NCI-H460 (cell line): ENCODE measurements around the gene DLG2. TPM values are rescaled to one million over a fixed set of nuclear protein-coding genes. Genes with fewer than 3 reads are reported as not detected.

Experiments used
- DNase-seq: peaks from one replicate; pipeline ENCODE4 v3.0.0-alpha.2; 2016; ENCODE audit warnings: low read depth; ENCODE audit errors: extremely low read depth
- total RNA-seq: library from RNA; depleted of rRNA; stranded (reverse); fragments of >200 nt; shearing (Covaris generic); gene quantifications from 2 replicates; pipeline ENCODE4 v1.2.3, GENCODE V29; 2014

The DLG2 gene
- total RNA-seq, 1 experiment from 2014 or later, result 115 TPM

DNA sequence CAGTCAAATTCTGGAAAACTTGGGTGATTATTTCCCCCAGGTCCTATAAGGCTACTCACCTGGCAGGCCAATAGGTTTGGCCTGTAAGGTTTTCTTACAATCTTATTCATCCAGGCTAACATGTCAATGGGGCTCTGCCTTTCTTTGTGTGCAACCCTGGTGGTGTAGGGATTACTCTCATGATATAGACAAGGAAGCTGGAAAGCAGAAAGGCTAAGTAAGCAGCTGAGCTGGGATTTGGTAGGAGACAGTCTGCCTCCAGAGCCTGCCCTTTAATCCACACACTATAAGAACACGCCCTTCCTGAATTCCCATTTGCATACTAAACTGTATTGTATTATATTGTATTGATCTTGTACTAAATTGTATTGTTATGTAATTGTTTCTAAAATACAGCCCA is 1967.7 kb downstream of the DLG2 start:
- no peak for DNase-seq

DNA sequence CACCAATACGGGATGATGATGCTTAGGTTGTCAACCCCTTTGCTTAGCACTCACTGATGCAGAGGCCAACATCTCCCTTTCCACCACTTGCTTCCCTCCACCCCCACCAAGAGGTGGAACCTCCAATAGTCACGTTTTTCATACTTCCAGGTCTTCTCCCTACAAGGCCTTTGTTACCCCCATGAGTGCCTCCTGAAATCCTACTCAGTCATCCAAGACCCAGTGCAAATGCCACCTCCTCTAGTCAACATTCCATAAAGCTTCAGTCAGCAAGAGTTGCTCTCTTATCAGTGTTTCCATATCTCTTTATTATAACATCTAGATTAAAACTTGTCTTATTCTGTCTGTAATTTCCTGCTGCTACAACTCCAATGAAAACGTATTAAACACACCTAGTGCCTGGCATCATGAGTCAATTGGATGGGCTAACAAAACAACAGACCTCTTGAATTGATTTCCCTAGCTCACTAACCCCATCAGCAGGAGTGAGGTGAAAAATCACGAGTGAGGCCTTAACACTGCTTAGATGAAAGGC is 1970.3 kb downstream of the DLG2 start:
- no peak for DNase-seq

DNA sequence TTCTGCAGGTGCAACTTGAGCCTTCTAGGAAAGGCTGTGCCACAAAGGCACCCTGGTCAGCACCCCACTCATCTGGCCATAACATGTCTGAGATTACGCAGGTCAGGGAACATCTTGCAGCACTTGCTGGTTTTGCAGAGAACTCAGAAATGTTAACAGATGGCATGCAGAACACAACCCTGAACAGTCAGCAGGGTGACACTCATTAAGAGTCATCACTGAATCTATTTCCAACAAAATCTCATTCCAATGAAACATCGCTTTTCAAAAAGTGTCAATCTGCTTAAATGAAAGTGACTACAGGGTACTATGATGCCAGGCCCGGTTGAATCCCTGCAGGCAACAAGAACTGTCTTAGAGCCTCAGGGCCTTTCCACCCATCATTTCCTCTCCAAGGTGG is 1971.2 kb downstream of the DLG2 start:
- DNase-seq, result no peak

DNA sequence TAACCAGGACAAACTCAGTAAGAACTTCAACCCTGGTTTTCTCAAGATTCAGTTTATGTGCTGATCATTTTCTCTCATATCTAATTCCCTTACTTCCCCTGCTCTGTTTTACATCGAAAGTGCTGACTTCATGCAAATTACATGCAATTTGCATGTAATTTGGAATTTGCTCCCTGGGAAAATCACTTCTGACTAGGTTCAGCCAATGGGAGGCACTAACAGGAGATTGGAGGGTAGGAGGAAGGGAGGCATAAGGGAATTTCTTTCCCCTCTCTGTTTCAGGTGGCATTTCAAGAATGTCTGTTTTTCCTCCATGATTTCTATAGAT is 1977.7 kb downstream of the DLG2 start:
- DNase-seq, result no peak

DNA sequence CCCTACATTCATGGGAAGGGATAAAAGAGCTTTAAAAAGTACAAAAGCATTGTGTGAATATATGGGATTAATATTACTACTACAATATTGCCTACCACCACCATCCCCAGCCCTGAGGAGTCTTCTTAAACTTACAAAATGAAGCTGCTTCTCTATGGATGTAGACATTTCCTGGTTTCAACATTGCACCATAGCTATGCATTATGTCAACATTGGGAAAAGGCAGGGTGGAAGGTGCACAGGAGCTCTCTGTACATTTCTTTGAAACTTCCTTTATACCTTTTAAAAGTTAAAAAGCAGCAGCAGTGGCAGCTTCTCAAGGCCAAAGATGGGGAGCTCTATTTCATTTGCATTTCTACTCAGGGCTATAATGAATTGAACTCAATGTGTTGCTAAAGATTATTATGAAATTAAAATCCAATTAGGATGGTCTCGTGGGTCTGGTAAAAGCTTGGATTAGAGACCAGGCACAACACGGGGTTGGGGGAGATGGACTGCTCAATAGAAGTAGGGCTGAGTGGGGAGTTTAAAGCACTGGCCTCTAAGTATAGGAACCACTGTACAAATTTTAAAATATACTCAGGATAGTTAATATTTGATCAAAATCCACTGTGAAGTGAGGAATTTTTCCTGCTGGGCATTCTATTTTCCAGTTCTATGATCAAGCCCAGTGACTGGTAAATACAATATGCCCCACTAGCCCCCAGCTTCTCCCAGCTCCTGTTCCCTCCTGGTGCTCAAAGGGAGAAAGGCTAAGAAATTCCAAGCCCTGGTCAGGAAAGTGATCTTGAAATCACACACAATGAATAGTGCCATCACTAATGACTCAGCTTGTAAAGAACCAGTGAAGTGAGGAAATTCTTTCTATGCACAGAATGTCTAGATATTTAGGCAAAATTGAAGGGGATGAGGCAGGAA is 1978.3 kb downstream of the DLG2 start:
- peak; percentile 49 for DNase-seq

DNA sequence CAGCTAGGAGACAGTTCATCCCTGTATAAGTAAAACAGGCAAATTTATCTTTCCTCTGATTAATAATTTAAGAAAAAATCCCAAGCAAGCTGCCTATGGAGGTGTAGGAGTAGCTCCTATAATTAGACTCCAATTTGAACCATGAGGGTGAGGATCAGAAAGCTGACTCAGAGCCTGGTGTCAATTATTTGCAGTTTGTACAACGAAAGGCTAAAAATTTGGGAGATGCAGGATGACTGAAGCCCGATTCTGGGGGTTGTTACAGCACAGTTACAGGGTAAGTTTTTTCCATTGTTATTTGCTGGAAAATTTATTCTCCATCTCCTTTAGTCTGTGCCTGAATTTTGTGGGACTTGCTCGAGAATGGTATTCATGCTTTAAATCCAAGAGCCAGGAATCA is 1981.6 kb downstream of the DLG2 start:
- no peak for DNase-seq

DNA sequence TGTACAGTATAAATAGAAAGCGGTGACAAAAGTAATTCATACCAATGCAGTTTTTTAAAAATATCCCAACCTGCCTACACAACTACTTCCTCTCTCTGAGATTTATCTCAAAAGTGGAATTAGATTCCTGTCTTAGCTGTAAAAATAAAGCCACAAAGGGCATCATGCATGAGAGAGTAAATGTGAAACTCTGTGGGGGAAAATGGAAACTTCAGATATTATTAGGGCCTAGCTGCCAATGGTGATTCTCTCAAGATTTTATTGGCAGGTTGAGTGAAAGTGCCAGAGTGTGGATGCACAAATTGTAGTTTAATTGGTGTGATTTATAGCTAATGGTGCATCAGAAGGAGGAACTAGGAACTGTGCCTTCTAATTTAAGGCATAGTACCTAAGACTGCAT is 1984.0 kb downstream of the DLG2 start:
- DNase-seq, result no peak

DNA sequence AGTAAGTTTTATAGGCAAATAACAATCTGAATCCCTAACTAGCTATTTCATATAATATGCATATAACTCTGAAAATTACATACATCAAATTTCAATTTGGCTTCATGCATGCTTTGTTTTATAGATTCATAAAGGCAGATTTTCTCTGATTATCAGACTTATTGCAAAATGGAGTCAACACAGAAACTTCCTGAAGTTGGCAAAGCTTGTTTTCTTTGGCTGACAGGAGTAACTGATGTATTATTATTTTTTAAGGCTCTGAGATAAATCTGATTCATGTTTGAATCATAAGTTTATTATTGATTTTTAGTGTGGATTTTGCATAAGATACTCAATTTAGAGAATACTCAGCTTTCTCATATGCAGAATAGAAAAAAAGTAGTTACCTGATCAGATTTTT is 1984.6 kb downstream of the DLG2 start:
- DNase-seq, result peak; percentile 47

DNA sequence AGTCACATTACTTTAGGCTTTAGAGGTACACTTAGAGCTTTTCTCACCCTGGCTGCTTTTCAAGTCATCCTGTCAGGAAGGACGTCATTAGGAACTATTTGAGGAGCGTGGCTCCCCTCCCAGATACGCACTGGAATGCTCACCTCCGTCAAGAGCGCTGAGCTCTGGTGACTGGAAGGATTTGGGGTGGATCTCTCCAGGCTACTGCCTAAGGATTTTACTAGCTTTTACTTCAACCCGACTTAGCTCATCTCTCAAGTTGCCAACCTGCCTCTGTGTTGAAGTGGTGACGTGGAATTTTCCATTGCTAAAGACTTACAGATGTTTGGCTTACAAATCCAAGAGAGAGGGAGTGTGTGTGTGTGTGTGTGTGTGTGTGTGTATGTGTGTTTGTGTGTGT is 1985.6 kb downstream of the DLG2 start:
- peak; percentile 97 for DNase-seq

DNA sequence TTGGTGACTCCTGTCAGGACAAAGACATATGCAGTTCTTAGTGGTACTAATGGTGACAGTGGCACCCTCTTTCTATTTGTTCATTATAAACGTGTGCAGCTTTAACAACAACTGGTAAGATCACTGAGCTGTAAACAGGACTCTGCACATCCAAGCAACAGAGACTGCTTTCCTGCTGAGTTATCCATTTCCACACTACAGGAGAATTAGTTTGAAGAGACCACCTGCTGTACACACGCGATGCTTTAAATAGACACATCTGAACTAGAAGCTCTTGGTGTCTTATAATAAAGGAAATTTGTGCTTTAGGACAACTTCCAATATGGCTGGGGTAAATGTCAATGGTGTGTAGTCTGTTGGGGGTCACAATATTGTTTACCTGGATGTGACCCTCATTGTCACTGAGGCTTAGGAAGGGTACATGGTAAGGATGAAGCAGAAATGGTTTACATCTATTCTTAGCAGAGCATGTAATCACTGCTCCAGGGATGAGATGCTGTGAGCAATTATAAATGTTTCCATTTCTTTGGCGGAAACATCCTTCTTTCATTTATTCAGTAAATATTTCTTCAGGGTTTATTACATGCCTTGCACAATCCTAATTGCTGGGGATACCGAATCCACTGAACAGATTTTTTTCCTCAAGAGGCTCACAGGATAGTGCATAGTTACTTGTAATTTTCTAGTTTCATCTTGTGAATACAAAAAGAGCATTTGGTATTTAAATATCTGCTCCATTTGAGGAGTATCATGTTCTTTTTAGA is 1987.0 kb downstream of the DLG2 start:
- no peak for DNase-seq

DNA sequence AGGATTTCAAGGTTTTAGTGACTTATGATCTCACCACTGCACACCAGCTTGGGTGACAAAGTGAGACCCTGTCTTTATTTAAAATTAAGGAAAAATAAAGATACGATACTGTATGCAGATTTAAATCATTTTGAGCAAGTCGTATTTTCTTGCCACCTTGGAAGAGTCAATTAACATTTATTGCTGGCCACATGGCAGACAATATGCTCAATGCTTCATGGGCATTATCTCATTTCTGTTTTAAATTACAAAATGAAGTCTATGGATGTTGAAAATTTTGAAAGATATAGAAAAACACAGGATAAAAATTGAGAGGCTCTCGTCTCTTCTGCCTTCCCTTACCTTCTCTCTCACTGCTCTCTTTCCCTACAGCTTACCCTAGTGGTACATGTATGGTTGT is 1992.0 kb downstream of the DLG2 start:
- DNase-seq, result no peak

DNA sequence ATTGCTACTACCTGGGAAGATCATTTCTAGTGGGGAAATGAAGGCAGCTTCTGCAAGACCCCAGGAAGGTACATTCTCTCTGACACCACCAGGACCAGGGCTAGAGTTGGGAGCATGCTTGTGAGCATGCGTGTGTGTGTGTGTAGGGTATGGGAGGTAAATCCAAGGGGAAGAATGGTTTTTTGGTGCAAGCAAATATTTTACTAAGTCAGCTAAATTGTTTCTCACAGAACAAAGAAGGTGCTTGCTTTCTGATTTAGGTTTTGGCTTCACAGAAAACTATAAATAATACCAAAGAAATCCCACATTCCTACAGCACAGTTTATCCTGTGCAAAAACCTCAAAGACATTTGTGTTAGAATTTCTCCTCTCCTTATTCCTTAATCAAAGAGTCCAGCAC is 1996.9 kb downstream of the DLG2 start:
- no peak for DNase-seq

DNA sequence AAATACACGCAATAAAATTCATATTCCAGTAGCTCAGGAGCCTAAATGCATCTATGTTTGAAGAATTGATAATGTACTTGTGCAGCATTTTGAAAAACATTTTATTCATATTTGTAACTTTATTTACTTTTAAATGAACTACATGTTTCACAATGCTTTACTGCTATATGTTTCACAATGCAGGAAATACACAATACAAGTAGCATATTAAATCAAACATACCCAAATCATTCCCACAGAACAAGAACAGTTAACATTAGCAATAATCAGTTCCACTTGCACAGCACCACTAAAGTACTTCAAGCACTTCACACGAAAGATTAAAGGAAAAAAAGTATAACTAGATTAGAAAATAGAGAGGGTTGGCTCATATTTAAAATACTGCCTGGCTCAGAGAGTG is 1997.4 kb downstream of the DLG2 start:
- DNase-seq, result no peak

DNA sequence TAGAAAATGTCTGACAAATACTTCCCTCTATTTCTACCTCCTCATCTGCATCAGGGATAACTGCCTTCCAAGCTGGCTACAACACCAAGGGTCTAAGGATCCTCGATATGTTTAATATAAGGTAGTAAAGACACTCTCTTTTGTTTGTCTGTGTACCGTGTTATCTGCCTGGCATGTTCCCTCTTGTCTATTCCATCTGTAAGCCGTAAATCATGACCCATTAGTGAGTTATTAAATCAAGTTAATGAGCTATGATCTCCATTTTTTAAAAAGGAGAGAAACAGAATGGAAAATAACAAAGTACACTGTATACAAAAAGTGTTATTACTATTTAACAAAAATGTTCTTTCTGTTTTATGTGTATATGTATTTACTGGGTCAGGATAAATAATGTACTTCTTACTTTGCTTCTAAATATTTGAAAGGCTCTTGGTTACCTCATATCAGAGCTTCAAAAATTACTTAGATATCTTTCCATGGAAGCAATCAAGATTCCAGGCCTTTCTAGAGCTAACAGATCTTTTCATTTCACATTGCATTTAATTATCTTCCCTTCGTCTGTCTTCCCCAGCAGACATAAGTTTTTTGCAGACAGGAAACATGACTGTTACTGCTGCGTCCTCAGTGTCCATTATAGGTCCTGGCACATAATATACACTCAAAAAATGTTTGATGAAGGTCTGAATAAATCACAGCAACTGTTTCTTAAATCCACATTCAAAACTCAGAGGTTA is 1998.4 kb downstream of the DLG2 start:
- DNase-seq, result no peak

DNA sequence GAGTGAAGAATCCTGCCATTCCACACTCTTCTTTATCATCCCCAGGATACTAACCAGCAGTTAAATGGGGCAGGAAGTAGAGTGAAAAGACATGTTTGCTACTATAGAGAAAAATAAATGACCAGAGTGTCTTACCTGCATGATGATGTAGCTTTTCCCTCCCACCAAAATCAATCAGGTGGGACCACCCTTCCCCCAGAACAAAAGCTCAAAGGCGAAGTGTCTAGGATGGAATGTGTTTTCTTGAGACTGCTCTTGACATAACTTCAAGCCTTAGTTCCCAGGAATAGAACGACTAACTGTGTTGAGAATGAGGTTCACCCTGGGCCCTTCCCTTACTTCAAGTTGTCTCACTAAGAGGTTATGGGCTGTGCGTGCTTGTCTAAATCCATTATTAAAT is 2001.8 kb downstream of the DLG2 start:
- no peak for DNase-seq

DNA sequence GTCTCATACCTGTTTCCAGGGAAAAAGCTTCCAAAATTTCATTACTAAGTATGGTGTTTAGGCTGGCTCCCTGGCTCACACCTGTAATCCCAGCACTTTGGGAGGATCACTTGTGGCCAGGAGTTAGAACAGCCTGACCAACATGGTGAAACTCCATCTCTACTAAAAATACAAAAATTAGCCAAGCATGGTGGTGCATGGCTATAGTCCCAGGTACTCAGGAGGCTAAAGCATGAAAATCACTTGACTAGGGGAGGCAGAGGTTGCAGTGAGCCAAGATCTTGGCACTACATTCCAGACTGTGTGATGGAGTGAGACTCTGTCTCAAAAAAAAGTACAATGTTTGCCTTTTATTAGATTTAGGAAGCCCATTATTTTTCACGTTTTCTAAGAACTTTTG is 2009.5 kb downstream of the DLG2 start:
- DNase-seq, result no peak

DNA sequence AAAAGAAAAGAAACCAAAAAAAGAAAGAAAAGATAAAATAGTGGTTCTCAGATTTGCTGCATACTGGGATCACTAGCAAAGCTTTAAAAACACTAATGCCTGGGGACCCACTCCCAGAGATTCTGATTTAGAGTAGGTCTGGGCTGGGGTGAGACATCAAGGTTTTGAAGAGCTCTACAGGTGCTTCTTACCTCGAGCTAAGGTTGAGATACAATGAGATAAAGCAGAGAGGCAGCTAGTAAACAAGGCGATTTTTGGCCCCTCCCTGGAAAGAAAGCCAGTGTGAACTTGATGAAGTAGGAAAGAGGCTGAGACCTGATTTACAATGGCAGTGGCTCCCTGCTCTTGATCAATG is 2013.4 kb downstream of the DLG2 start:
- DNase-seq, result no peak

DNA sequence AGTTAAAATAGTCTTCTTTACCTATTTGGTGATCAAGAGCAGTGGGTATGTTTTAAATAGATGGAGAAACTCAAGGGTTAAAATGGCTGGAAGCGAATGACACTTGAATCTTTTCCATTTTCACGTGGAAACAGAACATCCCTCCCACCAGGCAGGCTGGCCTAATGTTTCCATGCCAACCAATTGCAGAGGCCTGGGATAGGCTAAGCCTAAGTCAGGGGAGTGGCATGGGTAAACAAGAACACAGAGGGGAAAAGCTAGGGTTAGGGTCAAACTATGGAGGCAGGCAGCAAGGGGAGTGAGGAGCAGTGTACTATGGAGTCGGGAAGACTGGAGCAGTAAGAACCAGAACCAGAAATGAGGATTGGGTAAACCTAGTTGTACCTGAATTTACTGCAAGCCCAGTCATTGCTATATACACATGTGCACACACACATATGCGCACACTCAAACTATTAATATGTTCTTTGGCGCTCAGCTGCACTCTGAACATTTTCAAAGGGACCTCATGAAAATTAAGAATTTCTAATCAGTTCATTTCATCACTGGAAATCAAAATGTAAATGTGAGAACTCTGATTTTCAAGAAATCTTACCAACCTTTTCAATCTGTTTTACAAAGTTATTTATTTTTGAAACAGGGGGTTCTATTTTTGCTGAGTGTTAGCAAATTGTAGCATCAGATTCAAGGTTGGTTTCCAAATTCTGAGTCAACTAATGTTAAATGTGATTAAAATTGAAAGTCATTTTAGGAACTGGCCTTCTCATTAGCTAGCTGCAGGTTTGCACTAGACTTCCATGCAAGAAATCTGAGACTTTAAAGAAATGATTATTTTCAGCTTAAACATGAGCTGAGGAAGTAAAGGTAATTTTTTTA is 2014.0 kb downstream of the DLG2 start:
- no peak for DNase-seq

DNA sequence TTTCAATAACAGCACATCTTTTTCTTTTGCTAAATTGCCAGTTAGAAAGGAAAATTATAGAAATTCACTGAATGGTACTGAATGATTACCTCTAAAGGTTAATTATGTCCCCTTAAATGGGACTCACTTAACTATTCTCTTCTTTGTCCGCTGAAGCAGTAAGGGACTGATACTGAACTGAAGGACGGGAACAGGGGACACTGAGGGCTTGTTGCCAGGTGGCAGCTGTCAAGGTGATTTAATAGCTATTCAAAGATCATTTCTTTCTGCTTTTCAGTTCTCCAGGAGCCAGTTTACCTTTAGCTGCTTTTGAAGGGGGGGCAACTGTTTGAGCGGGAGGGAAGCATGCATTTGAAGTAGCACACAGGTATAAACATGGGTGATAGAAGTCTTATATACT is 2015.5 kb downstream of the DLG2 start:
- DNase-seq, result no peak

DNA sequence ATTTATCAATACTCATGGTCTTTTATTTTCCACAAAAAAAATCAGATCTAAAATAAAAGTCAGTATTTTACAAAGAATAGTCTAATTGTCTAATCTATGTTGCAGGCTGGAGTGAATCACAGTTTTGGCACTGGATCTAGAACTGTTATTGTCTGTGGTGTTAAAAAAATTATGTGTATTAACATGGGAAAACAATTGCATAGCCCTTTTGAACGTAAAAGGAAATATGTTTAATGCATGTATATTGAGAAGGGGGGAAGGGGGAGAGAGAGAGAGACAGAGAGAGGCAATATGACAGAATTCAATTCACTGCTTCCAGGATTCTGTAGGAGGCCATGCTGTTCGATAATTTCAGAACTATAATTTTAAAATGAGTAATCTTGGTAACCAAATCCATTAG is 2016.1 kb downstream of the DLG2 start:
- no peak for DNase-seq
